GM10248 (cell line): ENCODE results near the gene DPYSL5.

ENCODE experiments used
- CTCF ChIA-PET: fragments of 300-600 bp; sonication (Branson Sonifier 250); formaldehyde crosslinking; extraction: SDS; loops from one replicate; lab custom pipeline; 2021; ENCODE audit warnings: antibody characterized with exemption; lab: Yijun Ruan, JAX
- POLR2A ChIA-PET: fragments of 350-650 bp; sonication (Branson Sonifier 250); formaldehyde crosslinking; extraction: SDS; loops from one replicate; lab custom pipeline; 2020; ENCODE audit warnings: antibody characterized with exemption; lab: Yijun Ruan, JAX
- DNase-seq: peaks from one replicate; pipeline ENCODE4 v3.0.0; 2012; ENCODE audit errors: extremely low spot score
- CTCF ChIP-seq: IDR thresholded peaks from 2 replicates; pipeline ENCODE4 v1.5.1; 2012; ENCODE audit warnings: mild to moderate bottlenecking, low read depth; ENCODE audit errors: extremely low read depth, missing control alignments, control extremely low read depth

DPYSL5 gene

GRCh38 chr2:26894136-26894535, 46.2 kb downstream of the DPYSL5 start:
- no peak for DNase-seq
- POLR2A ChIA-PET: no interaction called here
- CTCF ChIA-PET: no interaction called here
- no peak for TF ChIP-seq CTCF

GRCh38 chr2:26897807-26898479, 50.0 kb downstream of the DPYSL5 start:
- POLR2A ChIA-PET: no interaction called here
- no peak for DNase-seq
- no peak for TF ChIP-seq CTCF
- CTCF ChIA-PET: interaction anchor here (1.5 kb wide), 1 partner anchor 10 kb away, joined by 7 read pairs; no protein-coding TSS in a partner anchor

GRCh38 chr2:26898480-26899078, 50.6 kb downstream of the DPYSL5 start:
- POLR2A ChIA-PET: no interaction called here
- CTCF ChIA-PET: interaction anchor here (0.8 to 1.1 kb wide), 3 partner anchors 11 to 52 kb away, joined by 3 to 5 read pairs (median 3); no protein-coding TSS in a partner anchor
- DNase-seq: no peak
- TF ChIP-seq CTCF: no peak

GRCh38 chr2:26899500-26900164, 51.7 kb downstream of the DPYSL5 start:
- ChIA-PET CTCF (interaction anchor here (0.8 to 1.7 kb wide), 5 partner anchors 9 to 54 kb away, joined by 3 to 7 read pairs (median 3); no protein-coding TSS in a partner anchor), POLR2A (no interaction called here)
- DNase-seq: no peak
- TF ChIP-seq CTCF: no peak

- no peak for TF ChIP-seq CTCF
- ChIA-PET CTCF (interaction anchor here (1.7 kb wide), 1 partner anchor 10 kb away, joined by 7 read pairs; no protein-coding TSS in a partner anchor), POLR2A (no interaction called here)
- DNase-seq: no peak
These were observed 52.9 kb downstream of the DPYSL5 start for GRCh38 chr2:26900831-26901321.

- ChIA-PET CTCF (interaction anchor here (1.7 kb wide), 1 partner anchor 11 kb away, joined by 7 read pairs; no protein-coding TSS in a partner anchor), POLR2A (no interaction called here)
- TF ChIP-seq CTCF: no peak
- no peak for DNase-seq
These were observed 53.6 kb downstream of the DPYSL5 start for GRCh38 chr2:26901326-26902183.
